Measurements from ENCODE around the gene CDKAL1.
"Not testable (repeated sequence)": the region's sequence is repeated elsewhere in the genome, so short reads cannot be mapped to it uniquely, and the experiment has no call there.

CDKAL1 gene

DNA sequence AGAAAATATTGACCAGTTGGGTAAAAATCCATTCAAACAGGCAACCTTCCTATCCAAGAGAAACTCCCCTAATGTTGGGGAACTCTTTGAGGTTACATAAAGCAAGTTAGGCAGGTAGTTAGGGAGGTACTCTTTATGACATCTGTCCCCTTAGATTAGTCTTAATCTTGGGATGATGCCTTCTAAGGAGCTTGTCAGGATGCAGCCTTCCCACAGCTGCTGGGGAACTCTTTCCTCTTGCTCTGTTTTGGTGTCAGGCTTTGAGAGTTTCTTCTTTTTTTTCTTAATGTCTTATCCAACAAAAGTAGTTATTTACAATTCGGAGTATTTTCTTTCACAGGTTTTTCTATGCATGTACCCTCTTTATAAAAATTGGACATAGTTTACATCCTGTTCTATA is 194.8 kb downstream of the CDKAL1 start:
- Histone ChIP-seq H3K4me1 (no peaks in the 10 kb centered on the region), H3K36me3 (no peaks in the 10 kb centered on the region), H3K27ac (no peak overlapping the region), H3K27me3 (no peaks in the 10 kb centered on the region), H3K9me3 (no peaks in the 10 kb centered on the region), H3K4me3 (no peak overlapping the region)
- TF ChIP-seq, protein P1, sequence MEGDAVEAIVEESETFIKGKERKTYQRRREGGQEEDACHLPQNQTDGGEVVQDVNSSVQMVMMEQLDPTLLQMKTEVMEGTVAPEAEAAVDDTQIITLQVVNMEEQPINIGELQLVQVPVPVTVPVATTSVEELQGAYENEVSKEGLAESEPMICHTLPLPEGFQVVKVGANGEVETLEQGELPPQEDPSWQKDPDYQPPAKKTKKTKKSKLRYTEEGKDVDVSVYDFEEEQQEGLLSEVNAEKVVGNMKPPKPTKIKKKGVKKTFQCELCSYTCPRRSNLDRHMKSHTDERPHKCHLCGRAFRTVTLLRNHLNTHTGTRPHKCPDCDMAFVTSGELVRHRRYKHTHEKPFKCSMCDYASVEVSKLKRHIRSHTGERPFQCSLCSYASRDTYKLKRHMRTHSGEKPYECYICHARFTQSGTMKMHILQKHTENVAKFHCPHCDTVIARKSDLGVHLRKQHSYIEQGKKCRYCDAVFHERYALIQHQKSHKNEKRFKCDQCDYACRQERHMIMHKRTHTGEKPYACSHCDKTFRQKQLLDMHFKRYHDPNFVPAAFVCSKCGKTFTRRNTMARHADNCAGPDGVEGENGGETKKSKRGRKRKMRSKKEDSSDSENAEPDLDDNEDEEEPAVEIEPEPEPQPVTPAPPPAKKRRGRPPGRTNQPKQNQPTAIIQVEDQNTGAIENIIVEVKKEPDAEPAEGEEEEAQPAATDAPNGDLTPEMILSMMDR (IDR thresholded peaks at IDR 0.05), result no peak
- no peak for DNase-seq
- intact Hi-C loops (cut with DNase I; ENCODE audit: low total_unique reads), result no loop called here

DNA sequence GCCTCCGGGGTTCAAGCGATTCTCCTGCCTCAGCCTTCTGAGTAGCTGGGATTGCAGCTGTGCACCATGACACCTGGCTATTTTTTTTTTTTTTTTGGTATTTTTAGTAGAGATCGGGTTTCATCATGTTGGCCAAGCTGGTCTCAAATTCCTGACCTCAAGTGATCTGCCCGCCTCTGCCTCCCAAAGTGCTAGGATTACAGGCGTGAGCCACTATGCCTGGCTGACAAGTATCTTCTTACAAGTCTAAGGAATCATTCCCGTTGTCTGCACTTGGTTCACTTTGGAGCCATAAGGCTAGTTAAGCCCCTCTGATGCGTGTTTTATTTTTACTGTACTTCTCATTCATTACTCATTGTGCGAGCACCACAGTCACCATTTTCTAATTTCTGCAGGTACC is 198.1 kb downstream of the CDKAL1 start:
- H3K9me3 ChIP-seq; H3K36me3 ChIP-seq; H3K4me3 ChIP-seq; H3K27me3 ChIP-seq; H3K4me1 ChIP-seq; intact Hi-C loops (cut with DNase I; ENCODE audit: low total_unique reads); H3K27ac ChIP-seq; DNase-seq: not testable (repeated sequence)

DNA sequence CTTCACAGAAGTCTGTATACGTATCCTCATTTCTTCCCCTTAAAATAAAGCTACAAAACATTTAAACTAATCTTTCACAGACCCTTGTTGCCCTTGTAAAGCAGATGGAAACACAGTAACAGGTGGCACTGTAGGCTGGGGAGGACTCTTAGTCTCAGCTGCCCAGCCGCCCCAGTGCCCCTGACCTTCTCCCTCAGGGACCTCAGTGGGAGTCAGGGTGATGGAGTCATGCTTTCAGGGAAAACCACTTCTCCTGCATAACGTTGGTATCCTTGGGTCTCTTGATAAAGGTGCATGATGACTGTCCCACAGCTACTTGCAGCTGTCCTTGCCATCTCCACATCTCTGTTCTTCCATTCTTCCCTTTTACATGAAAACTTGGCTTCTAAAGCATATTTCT is 198.6 kb downstream of the CDKAL1 start:
- Histone ChIP-seq H3K4me3 (no peak overlapping the region), H3K36me3 (no peaks in the 10 kb centered on the region), H3K4me1 (no peaks in the 10 kb centered on the region), H3K27ac (no peak overlapping the region), H3K9me3 (no peaks in the 10 kb centered on the region), H3K27me3 (no peaks in the 10 kb centered on the region)
- TF ChIP-seq, protein P1 (IDR thresholded peaks at IDR 0.05), result no peak
- intact Hi-C loops (cut with DNase I; ENCODE audit: low total_unique reads), result no loop called here
- no peak for DNase-seq

DNA sequence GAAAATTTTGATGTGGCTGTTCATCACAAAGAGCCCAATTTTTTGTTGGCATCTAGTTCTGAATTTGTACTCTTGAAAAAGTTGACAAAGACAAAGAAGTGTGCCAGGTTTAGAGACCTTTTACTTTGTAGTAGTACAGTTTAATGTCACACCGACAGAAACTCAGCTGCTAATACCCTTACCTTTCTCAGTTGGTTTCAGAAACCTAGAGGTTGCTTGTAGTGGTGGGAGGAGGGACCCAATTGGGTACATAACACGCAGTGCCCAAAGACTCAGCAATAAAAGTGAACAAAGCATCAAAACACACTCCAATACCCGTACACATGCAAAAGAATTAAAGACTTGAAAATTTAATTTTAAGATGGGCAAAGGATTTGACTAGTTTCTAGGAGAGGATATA is 203.7 kb downstream of the CDKAL1 start:
- TF ChIP-seq, protein P1 (IDR thresholded peaks at IDR 0.05), result no peak
- Histone ChIP-seq H3K4me3 (no peak overlapping the region), H3K36me3 (peaks cover 8 to 19% (median 13%) of the 10 kb centered on the region in 3 donors), H3K9me3 (peaks cover 0 to 4% (median 0%) of the 10 kb centered on the region in 3 donors), H3K27me3 (no peaks in the 10 kb centered on the region), H3K4me1 (no peaks in the 10 kb centered on the region), H3K27ac (no peak overlapping the region)
- no peak for DNase-seq
- intact Hi-C loops (cut with DNase I; ENCODE audit: low total_unique reads), result no loop called here

DNA sequence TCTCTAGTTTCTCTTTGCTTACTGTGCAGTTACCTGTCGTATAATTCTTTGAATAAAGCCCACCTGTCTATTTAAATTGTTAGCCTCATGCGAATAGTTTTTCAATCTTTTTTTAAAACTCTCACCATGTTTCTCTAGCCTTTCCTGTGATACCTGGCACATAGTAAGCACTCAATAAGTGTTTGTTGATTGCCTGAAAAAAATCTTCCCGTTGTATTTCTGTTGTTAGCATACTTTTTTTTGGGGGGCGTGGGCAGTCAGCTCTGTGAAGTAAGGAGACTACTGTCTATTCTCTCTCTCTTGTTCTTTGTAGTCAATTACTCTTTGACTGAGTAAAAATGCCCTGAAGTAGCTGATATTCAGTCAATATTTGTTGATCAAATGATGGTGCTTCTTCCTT is 205.8 kb downstream of the CDKAL1 start:
- Histone ChIP-seq H3K4me3 (no peak overlapping the region), H3K27me3 (no peaks in the 10 kb centered on the region), H3K36me3 (peaks cover 8 to 19% (median 13%) of the 10 kb centered on the region in 3 donors), H3K27ac (no peak overlapping the region), H3K4me1 (no peaks in the 10 kb centered on the region), H3K9me3 (peaks cover 0 to 4% (median 0%) of the 10 kb centered on the region in 3 donors)
- no peak for DNase-seq
- TF ChIP-seq, protein P1 (IDR thresholded peaks at IDR 0.05), result no peak
- intact Hi-C loops (cut with DNase I; ENCODE audit: low total_unique reads), result no loop called here

DNA sequence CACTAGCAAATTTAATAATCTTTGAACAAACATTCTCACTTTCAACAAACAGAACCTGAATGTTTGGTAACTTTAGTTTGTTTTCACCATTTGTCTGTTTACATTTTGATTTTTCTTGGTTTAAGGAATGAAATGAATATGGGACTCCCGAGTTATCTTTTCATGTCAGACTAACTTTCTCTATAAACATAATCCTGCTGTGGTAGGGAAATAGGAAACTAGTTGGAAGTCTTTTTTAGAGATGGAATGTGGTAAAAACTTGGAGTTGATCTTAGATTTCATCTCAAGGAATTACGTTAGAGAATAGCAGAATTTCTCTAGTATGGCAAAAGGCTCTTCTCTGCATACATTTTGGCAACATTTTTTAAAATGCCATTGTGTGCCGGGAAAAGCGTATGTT is 206.5 kb downstream of the CDKAL1 start:
- TF ChIP-seq, protein P1 (IDR thresholded peaks at IDR 0.05), result no peak
- no peak for DNase-seq
- Histone ChIP-seq H3K4me3 (no peak overlapping the region), H3K27ac (no peak overlapping the region), H3K4me1 (no peaks in the 10 kb centered on the region), H3K27me3 (no peaks in the 10 kb centered on the region), H3K36me3 (peaks cover 8 to 19% (median 13%) of the 10 kb centered on the region in 3 donors), H3K9me3 (peaks cover 0 to 4% (median 0%) of the 10 kb centered on the region in 3 donors)
- intact Hi-C loops (cut with DNase I; ENCODE audit: low total_unique reads), result no loop called here

Measured in tibial artery (tissue), 4 donors.